ENCODE results near the gene CEACAM7.

The CEACAM7 gene

GRCh38 chr19:41700381-41701195 lies 12.5 kb upstream of the CEACAM7 start:
- DNase-seq (no peak), ATAC-seq (no peak)

DNA sequence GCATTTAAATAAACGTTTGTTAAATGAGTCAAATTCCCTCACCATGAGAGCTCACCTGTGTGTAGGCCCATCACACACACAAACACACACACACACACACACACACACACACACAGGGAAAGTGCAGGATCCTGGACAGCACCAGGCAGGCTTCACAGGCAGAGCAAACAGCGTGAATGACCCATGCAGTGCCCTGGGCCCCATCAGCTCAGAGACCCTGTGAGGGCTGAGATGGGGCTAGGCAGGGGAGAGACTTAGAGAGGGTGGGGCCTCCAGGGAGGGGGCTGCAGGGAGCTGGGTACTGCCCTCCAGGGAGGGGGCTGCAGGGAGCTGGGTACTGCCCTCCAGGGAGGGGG lies 11.9 kb upstream of the CEACAM7 start:
- DNase-seq (no peak), ATAC-seq (no peak)

DNA sequence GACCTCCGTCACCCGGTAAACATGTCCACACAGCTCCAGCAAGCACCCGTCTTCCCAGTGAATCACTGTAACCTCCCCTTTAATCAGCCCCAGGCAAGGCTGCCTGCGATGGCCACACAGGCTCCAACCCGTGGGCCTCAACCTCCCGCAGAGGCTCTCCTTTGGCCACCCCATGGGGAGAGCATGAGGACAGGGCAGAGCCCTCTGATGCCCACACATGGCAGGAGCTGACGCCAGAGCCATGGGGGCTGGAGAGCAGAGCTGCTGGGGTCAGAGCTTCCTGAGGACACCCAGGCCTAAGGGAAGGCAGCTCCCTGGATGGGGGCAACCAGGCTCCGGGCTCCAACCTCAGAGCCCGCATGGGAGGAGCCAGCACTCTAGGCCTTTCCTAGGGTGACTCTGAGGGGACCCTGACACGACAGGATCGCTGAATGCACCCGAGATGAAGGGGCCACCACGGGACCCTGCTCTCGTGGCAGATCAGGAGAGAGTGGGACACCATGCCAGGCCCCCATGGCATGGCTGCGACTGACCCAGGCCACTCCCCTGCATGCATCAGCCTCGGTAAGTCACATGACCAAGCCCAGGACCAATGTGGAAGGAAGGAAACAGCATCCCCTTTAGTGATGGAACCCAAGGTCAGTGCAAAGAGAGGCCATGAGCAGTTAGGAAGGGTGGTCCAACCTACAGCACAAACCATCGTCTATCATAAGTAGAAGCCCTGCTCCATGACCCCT lies 11.3 kb upstream of the CEACAM7 start:
- DNase-seq (no peak), ATAC-seq (no peak)

DNA sequence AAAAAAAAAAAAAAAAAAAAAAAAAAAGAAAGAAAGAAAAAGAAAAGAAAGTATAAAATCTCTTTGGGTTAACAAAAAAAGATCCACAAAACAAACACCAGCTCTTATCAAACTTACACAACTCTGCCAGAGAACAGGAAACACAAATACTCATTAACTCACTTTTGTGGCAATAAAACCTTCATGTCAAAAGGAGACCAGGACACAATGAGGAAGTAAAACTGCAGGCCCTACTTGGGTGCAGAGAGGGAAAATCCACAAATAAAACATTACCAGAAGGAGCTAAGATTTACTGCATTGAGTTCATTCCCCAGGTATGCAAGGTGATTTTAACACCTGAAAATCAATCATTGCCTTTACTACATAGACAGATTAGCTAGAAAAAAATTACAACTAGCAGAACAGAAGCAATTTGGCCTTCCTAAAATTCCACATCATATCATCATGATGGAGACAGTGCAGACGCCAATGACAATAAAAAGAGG lies 10.7 kb upstream of the CEACAM7 start:
- no peak for DNase-seq
- no peak for ATAC-seq

DNA sequence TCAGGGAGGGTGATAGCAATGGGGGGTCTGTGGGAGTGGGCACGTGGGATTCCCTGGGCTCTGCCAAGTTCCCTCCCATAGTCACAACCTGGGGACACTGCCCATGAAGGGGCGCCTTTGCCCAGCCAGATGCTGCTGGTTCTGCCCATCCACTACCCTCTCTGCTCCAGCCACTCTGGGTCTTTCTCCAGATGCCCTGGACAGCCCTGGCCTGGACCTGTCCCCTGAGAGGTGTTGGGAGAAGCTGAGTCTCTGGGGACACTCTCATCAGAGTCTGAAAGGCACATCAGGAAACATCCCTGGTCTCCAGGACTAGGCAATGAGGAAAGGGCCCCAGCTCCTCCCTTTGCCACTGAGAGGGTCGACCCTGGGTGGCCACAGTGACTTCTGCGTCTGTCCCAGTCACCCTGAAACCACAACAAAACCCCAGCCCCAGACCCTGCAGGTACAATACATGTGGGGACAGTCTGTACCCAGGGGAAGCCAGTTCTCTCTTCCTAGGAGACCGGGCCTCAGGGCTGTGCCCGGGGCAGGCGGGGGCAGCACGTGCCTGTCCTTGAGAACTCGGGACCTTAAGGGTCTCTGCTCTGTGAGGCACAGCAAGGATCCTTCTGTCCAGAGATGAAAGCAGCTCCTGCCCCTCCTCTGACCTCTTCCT lies 9.3 kb upstream of the CEACAM7 start:
- DNase-seq (no peak), ATAC-seq (no peak)

DNA sequence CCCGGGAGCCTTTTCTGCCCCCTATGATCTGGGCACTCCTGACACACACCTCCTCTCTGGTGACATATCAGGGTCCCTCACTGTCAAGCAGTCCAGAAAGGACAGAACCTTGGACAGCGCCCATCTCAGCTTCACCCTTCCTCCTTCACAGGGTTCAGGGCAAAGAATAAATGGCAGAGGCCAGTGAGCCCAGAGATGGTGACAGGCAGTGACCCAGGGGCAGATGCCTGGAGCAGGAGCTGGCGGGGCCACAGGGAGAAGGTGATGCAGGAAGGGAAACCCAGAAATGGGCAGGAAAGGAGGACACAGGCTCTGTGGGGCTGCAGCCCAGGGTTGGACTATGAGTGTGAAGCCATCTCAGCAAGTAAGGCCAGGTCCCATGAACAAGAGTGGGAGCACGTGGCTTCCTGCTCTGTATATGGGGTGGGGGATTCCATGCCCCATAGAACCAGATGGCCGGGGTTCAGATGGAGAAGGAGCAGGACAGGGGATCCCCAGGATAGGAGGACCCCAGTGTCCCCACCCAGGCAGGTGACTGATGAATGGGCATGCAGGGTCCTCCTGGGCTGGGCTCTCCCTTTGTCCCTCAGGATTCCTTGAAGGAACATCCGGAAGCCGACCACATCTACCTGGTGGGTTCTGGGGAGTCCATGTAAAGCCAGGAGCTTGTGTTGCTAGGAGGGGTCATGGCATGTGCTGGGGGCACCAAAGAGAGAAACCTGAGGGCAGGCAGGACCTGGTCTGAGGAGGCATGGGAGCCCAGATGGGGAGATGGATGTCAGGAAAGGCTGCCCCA lies 8.5 kb upstream of the CEACAM7 start:
- DNase-seq = peak; percentile 16
- no peak for ATAC-seq

DNA sequence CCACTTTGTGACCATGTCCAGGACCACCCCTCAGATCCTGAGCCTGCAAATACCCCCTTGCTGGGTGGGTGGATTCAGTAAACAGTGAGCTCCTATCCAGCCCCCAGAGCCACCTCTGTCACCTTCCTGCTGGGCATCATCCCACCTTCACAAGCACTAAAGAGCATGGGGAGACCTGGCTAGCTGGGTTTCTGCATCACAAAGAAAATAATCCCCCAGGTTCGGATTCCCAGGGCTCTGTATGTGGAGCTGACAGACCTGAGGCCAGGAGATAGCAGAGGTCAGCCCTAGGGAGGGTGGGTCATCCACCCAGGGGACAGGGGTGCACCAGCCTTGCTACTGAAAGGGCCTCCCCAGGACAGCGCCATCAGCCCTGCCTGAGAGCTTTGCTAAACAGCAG lies 7.7 kb upstream of the CEACAM7 start:
- no peak for ATAC-seq

GRCh38 chr19:41694831-41695635 lies 7.0 kb upstream of the CEACAM7 start:
- no peak for ATAC-seq

More for the DNA sequence above, 7.7 kb upstream of the CEACAM7 start:
- no peak for DNase-seq

GRCh38 chr19:41694196-41694595 lies 6.1 kb upstream of the CEACAM7 start:
- DNase-seq (no peak), ATAC-seq (no peak)

More at GRCh38 chr19:41694831-41695635, 7.0 kb upstream of the CEACAM7 start:
- no peak for DNase-seq

GRCh38 chr19:41691268-41691970 lies 3.3 kb upstream of the CEACAM7 start:
- DNase-seq (peak; percentile 44), ATAC-seq (no peak)

DNA sequence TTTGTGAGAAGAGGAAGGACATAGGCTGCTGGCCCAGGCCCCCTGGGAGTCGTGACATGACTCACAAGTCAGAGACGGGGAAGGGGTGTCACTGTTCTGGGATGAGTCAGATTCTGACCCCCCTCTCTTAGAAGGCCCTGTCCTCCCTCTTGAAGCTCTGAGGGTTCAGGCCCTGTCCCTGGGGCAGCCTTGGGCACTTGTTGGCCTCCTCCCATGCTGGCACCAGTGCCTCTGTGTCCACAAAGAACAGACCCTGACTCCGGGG lies 2.7 kb upstream of the CEACAM7 start:
- no peak for DNase-seq
- ATAC-seq = no peak

- no peak for ATAC-seq
- no peak for DNase-seq
Observed at GRCh38 chr19:41689993-41690800, 2.1 kb upstream of the CEACAM7 start.

- ATAC-seq (no peak), DNase-seq (no peak)
Observed at GRCh38 chr19:41688687-41689086, 617 bp upstream of the CEACAM7 start.

DNA sequence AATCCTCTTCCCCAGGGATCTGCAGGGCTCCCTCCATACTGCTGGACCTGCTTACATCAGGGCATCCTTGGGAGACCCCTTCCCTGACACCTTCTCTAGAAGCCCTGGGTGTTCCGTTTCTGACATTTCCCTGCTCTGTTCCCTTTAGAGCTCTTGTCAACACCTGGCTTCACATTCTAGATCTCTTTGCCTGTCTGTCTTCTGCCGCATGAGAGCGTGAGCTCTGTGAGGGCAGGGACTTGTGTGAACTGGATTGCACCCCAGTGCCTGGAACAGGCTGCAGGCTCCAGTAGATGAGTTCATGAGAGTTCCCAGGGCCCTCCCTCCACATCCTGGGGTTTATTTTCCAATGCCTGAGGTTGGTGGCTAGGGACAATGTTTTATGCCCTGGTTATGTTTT lies 651 bp downstream of the CEACAM7 start:
- no peak for ATAC-seq
- DNase-seq = no peak

DNA sequence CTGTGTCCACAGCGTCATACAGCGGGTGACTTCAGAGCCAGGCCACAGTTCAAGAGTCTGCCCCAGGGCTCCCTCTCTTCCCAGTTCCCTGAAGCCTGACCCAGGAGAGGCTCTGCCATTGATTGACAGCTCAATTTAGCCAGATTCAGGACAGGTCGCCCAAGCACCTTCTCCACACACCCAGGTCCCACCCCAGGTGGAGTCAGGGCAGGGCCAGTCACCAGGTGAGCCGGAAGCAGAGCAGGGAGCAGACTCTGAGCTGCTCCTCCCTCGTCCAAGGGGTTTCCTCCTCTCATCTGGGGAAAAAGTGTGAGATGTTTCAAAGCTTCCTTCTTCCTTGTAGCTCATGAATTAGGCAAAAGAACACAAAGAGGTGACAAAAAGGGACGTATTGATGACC lies 5.6 kb downstream of the CEACAM7 start:
- ATAC-seq = no peak
- no peak for DNase-seq

GRCh38 chr19:41671486-41671885 lies 16.6 kb downstream of the CEACAM7 start:
- DNase-seq (no peak), ATAC-seq (no peak)

DNA sequence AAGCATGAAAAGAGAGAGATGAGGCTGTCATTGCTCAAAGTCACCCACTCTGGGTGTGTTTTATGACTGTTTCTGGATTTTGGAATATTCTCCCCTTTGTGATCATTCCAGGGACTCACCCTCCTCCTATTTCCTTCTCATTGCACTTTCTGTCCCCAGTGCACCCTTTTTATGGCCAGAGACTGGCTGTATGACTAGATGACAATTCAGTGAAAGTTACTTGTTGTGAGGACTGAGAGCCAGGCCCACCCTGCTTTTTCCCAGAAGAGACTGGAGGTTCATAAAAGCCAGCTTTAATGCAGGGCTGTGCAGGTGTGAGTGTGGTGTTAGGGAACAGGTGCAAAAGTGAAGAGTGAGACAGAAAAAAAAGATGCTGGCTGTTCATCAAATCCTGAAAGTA lies 17.3 kb downstream of the CEACAM7 start:
- ATAC-seq = no peak

GRCh38 chr19:41668315-41668714 lies 19.8 kb downstream of the CEACAM7 start:
- no peak for DNase-seq
- ATAC-seq = no peak

More for the DNA sequence above, 17.3 kb downstream of the CEACAM7 start:
- no peak for DNase-seq

GRCh38 chr19:41666075-41666474 lies 22.0 kb downstream of the CEACAM7 start:
- no peak for ATAC-seq

DNA sequence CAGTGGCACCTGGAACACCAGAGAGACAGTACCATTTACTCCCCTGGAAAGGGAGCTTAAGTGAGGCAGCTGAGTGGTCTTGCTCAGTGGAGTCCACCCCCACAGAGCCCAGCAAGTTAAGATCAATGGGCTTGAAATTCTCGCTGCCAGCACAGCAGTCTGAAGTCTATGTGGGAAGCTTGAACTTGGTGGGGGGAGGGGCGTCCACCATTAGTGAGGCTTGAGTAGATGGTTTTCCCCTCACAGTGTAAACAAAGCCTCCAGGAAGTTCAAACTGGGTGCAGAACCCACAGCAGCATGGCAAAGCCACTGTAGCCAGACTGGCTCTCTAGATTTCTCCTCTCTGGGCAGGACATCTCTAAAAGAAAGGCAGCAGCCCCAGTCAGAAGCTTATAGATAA lies 30.9 kb downstream of the CEACAM7 start:
- no peak for DNase-seq

More at GRCh38 chr19:41666075-41666474, 22.0 kb downstream of the CEACAM7 start:
- no peak for DNase-seq

More for the DNA sequence above, 30.9 kb downstream of the CEACAM7 start:
- no peak for ATAC-seq
